ENCODE results near the gene CDCP1. TPM values are rescaled to one million over a fixed set of nuclear protein-coding genes. Genes with fewer than 3 reads are reported as not detected.
A peak's percentile ranks its signal among the peaks of the same experiment; 100 is the strongest.

The CDCP1 gene
- total RNA-seq, 2 experiments from 2014 or later: 0.32 to 0.36 TPM

DNA sequence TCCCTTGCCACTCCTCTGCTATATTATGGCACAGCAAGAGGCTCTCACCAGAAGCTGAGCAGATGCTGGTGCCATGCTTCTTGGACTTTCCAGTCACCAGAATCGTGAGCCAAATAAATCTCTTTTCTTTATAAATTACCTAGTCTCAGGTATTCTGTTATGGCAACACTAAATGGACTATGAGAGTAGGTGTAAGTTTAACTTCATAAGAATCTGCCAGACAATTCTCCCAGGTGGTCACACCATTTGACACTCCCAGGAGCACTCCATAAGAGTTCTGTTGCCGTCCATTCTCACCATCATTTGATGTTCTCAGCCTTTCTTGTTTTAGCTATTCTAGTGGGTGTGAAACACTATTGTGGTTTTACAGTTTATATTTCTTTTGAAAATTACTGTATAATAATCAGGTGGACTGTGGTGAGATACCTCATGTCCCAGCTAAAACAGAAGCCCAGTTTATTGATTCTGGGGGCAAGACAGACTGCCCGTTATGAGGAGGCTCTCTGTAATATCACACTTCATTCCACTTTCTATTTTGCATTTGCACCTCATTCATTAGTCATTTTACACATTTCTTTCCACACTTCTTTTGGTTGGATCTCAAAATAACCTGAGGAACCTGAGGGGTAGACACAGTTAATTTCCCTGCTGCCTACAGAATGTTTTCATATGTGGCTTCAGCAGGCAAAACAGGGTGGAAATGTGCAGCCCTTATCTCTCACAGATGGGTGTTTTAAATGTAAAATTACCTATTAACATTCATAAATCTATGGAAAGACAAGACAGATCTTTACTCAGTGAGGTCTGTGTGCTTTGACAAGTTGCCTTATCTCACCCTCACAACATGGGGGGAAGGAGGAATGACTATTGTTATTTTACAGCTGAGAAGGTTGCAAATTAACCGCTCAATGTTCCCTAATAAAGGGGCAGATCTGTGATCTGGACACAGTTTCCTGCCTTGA, 42.1 kb downstream of the CDCP1 start:
- Mint-ChIP-seq H3K27ac (no peak overlapping the region), H3K36me3 (ENCODE audit: low read depth) (no peaks in the 10 kb centered on the region), H3K4me1 (ENCODE audit: low read depth) (peaks cover 58% of the 10 kb centered on the region), H3K9me3 (no peaks in the 10 kb centered on the region), H3K4me3 (no peak overlapping the region), H3K27me3 (peaks cover 31% of the 10 kb centered on the region)
- DNase-seq (no peak), ATAC-seq (no peak)
- ChIA-PET POLR2A (interaction anchor here (0.7 kb wide), 1 partner anchor 9 kb away, joined by 4 read pairs; no protein-coding TSS in a partner anchor), CTCF (interaction anchor here (0.8 kb wide), 1 partner anchor 41 kb away, joined by 3 read pairs; no protein-coding TSS in a partner anchor)
- TF ChIP-seq, protein P1, sequence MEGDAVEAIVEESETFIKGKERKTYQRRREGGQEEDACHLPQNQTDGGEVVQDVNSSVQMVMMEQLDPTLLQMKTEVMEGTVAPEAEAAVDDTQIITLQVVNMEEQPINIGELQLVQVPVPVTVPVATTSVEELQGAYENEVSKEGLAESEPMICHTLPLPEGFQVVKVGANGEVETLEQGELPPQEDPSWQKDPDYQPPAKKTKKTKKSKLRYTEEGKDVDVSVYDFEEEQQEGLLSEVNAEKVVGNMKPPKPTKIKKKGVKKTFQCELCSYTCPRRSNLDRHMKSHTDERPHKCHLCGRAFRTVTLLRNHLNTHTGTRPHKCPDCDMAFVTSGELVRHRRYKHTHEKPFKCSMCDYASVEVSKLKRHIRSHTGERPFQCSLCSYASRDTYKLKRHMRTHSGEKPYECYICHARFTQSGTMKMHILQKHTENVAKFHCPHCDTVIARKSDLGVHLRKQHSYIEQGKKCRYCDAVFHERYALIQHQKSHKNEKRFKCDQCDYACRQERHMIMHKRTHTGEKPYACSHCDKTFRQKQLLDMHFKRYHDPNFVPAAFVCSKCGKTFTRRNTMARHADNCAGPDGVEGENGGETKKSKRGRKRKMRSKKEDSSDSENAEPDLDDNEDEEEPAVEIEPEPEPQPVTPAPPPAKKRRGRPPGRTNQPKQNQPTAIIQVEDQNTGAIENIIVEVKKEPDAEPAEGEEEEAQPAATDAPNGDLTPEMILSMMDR (IDR thresholded peaks at IDR 0.05): no peak
- intact Hi-C loops (cut with micrococcal nuclease): no loop called here

DNA sequence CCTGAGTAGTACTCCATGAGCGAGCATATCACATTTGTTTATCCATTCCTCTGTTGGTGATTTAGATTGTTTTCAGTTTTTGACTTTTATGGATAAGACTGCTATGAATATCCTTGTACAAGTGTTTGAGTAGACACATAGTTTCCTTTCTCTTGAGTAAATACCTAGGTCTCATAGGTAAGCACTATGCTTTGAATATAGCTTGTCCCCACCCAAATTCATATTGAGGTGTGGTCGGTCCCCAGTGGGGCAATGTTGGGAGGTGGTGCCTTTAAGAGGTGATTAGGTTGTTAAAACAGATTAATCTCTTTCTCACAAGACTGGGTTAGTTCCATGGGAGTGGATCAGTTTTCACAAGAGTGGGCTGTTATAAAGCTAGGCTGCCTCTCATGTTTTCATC, 42.8 kb downstream of the CDCP1 start:
- H3K27me3 Mint-ChIP-seq: peaks cover 36% of the 10 kb centered on the region
- CTCF ChIA-PET: interaction anchor here (0.8 kb wide), 1 partner anchor 41 kb away, joined by 3 read pairs; no protein-coding TSS in a partner anchor

DNA sequence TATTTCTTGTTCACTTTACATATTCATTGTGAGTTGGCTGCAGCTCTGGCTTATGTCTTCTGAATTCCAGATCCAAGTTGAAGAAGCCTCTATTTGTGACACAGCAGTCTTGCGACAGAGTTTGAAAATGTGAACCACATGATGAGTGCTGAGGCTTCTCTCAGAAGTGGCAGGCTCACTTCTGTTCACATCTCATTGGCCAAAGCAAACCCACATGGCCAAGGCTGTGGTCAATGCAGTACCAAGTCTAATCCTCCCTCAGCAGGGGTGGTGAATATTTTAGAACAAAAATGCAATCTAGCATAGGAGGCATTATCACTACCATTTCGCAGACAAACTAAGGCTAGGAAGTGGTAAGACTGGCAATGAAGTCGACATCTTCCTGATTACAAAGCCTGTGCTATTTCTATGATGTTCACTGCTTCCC, 45.2 kb downstream of the CDCP1 start:
- CTCF ChIA-PET: interaction anchor here (1.1 kb wide), 1 partner anchor 109 kb away, joined by 4 read pairs; no protein-coding TSS in a partner anchor
- Mint-ChIP-seq H3K4me3 (no peak overlapping the region), H3K36me3 (ENCODE audit: low read depth) (no peaks in the 10 kb centered on the region), H3K9me3 (no peaks in the 10 kb centered on the region), H3K4me1 (ENCODE audit: low read depth) (peaks cover 38% of the 10 kb centered on the region), H3K27me3 (peaks cover 40% of the 10 kb centered on the region), H3K27ac (no peak overlapping the region)
- peak; percentile 39 for DNase-seq
- POLR2A ChIA-PET: no interaction called here
- ATAC-seq: peak; percentile 31
- intact Hi-C loops (cut with micrococcal nuclease): no loop called here
- TF ChIP-seq, protein P1 (IDR thresholded peaks at IDR 0.05): no peak

More for the DNA sequence above, 42.8 kb downstream of the CDCP1 start:
- ATAC-seq (no peak), DNase-seq (no peak)
- no peak overlapping the region for H3K27ac Mint-ChIP-seq
- H3K9me3 Mint-ChIP-seq: no peaks in the 10 kb centered on the region
- H3K4me3 Mint-ChIP-seq: no peak overlapping the region
- H3K4me1 Mint-ChIP-seq (ENCODE audit: low read depth): peaks cover 57% of the 10 kb centered on the region
- POLR2A ChIA-PET: interaction anchor here (0.7 kb wide), 1 partner anchor 10 kb away, joined by 4 read pairs; no protein-coding TSS in a partner anchor
- TF ChIP-seq, protein P1 (IDR thresholded peaks at IDR 0.05): no peak
- intact Hi-C loops (cut with micrococcal nuclease): no loop called here
- no peaks in the 10 kb centered on the region for H3K36me3 Mint-ChIP-seq (ENCODE audit: low read depth)

DNA sequence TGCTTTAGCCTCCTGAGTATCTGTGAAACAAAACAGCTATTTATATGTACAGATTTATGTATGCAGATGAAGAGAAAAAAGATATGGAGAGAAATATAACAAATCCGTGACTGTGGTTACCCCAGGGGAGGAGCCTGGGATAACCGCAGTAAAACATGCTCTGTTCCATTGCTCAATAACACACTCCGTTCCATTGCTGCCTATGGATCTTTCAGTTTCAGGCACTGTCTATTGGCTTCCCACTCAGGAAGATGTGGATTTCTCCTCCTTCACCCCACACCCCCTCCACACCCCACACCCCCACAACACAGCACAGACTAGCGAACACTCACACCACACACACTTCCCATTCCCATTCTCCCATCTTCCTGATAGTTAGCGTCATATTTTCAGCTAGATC, 47.9 kb downstream of the CDCP1 start:
- no peak overlapping the region for H3K27ac Mint-ChIP-seq
- H3K9me3 Mint-ChIP-seq: no peaks in the 10 kb centered on the region
- no peak for ATAC-seq
- H3K36me3 Mint-ChIP-seq (ENCODE audit: low read depth): no peaks in the 10 kb centered on the region
- CTCF ChIA-PET: interaction anchor here (1.3 to 2.1 kb wide), 2 partner anchors 56 to 112 kb away, joined by 7 to 8 read pairs; no protein-coding TSS in a partner anchor
- TF ChIP-seq, protein P1 (IDR thresholded peaks at IDR 0.05): no peak
- intact Hi-C loops (cut with micrococcal nuclease): no loop called here
- no peak overlapping the region for H3K4me3 Mint-ChIP-seq
- POLR2A ChIA-PET: no interaction called here
- peaks cover 49% of the 10 kb centered on the region for H3K27me3 Mint-ChIP-seq
- DNase-seq: no peak
- peaks cover 11% of the 10 kb centered on the region for H3K4me1 Mint-ChIP-seq (ENCODE audit: low read depth)

Data from activated CD8-positive, alpha-beta T cell treated with anti-CD3 and anti-CD28 coated beads for 36 hours (primary cell).